OCI-LY7 (cell line): ENCODE data around the gene MEGF8.

ENCODE experiments used
- EZH2phosphoT487 ChIP-seq: fragments of 200-600 bp; sonication (generic); IDR thresholded peaks from 2 replicates; pipeline ENCODE4 v1.6.1; 2018; ENCODE audit warnings: low read depth, borderline replicate concordance, mild to moderate bottlenecking, mixed run types, antibody characterized with exemption, low read length, moderate library complexity, mixed read lengths
- TF ChIP-seq, protein P1 (sequence below): fragments of 200-600 bp; sonication (generic); conservative IDR thresholded peaks from 2 replicates; pipeline ENCODE4 v1.5.1; 2014; ENCODE audit warnings: mild to moderate bottlenecking, antibody characterized with exemption, low read length, moderate library complexity, mixed read lengths

DNA sequence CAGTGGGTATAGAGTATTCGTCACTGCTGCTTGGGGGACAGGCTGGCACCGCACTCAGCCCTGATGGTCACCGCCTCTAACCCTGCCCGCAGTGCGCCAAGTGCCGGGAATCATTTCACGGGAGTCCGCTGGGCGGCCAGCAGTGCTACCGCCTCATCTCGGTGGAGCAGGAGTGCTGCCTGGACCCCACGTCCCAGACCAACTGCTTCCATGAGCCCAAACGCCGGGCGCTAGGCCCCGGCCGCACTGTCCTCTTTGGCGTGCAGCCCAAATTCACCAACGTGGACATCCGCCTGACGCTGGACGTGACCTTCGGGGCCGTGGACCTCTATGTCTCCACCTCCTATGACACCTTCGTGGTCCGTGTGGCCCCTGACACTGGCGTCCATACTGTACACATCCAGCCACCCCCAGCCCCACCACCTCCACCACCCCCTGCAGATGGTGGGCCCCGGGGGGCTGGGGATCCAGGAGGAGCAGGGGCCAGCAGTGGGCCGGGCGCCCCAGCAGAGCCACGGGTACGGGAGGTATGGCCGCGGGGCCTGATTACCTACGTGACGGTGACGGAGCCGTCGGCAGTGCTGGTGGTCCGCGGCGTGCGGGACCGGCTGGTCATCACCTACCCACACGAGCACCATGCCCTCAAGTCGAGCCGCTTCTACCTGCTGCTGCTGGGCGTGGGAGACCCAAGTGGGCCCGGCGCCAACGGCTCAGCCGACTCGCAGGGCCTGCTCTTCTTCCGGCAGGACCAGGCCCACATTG lies 50.2 kb downstream of the MEGF8 start:
- TF ChIP-seq, protein P1, sequence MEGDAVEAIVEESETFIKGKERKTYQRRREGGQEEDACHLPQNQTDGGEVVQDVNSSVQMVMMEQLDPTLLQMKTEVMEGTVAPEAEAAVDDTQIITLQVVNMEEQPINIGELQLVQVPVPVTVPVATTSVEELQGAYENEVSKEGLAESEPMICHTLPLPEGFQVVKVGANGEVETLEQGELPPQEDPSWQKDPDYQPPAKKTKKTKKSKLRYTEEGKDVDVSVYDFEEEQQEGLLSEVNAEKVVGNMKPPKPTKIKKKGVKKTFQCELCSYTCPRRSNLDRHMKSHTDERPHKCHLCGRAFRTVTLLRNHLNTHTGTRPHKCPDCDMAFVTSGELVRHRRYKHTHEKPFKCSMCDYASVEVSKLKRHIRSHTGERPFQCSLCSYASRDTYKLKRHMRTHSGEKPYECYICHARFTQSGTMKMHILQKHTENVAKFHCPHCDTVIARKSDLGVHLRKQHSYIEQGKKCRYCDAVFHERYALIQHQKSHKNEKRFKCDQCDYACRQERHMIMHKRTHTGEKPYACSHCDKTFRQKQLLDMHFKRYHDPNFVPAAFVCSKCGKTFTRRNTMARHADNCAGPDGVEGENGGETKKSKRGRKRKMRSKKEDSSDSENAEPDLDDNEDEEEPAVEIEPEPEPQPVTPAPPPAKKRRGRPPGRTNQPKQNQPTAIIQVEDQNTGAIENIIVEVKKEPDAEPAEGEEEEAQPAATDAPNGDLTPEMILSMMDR = no peak
- TF ChIP-seq EZH2phosphoT487 = no peak
